HG02759 (cell line): ENCODE results near the gene MRPL4.
A peak's percentile ranks its signal among the peaks of the same experiment; 100 is the strongest.

Experiments used
- ATAC-seq: cut with Tn5 transposase; IDR thresholded peaks from one replicate; pipeline ENCODE4 v1.9.1; 2021; ENCODE audit warnings: mild to moderate bottlenecking, moderate library complexity; ENCODE audit not compliant: unreplicated experiment

Gene MRPL4

GRCh38 chr19:10251792-10252694 lies at the start of gene MRPL4:
Gene MRPL4, plus strand, starts transcription at chr19:10252214. Its CDS starts 40 bp downstream, at chr19:10252254.
- ATAC-seq, result peak; percentile 85

GRCh38 chr19:10203686-10204085 lies 48.3 kb upstream of the MRPL4 start:
- no peak for ATAC-seq

GRCh38 chr19:10205636-10206035 lies 46.4 kb upstream of the MRPL4 start:
- no peak for ATAC-seq

GRCh38 chr19:10206226-10206885 lies 45.7 kb upstream of the MRPL4 start:
- ATAC-seq, result no peak

- ATAC-seq, result no peak
Observed at GRCh38 chr19:10207026-10207425, 45.0 kb upstream of the MRPL4 start.

GRCh38 chr19:10209315-10209714 lies 42.7 kb upstream of the MRPL4 start:
- ATAC-seq, result no peak

- no peak for ATAC-seq
Observed at GRCh38 chr19:10211061-10211460, 41.0 kb upstream of the MRPL4 start.

DNA sequence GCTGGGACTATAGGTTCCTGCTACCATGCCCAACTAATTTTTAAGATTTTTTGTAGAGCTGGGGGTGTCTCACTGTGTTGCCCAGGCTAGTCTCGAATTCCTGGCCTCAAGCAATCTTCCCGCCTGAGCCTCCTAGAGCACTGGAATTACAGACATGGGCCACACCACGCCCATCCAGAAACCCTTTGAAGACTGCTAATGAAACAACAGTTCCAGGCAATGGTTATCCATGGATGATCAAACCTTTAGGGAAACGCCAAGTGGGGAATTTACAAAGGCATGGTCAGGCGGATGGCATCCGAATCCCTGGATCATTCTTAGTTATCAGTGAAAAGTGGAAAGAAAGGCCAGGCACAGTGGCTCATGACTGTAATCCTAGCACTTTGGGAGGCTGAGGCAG lies 40.3 kb upstream of the MRPL4 start:
- ATAC-seq, result no peak

- no peak for ATAC-seq
Observed at GRCh38 chr19:10214784-10215183, 37.2 kb upstream of the MRPL4 start.

GRCh38 chr19:10217085-10217484 lies 34.9 kb upstream of the MRPL4 start:
- ATAC-seq, result no peak

- no peak for ATAC-seq
Observed at GRCh38 chr19:10219678-10220077, 32.3 kb upstream of the MRPL4 start.

GRCh38 chr19:10220695-10221094 lies 31.3 kb upstream of the MRPL4 start:
- ATAC-seq, result no peak

DNA sequence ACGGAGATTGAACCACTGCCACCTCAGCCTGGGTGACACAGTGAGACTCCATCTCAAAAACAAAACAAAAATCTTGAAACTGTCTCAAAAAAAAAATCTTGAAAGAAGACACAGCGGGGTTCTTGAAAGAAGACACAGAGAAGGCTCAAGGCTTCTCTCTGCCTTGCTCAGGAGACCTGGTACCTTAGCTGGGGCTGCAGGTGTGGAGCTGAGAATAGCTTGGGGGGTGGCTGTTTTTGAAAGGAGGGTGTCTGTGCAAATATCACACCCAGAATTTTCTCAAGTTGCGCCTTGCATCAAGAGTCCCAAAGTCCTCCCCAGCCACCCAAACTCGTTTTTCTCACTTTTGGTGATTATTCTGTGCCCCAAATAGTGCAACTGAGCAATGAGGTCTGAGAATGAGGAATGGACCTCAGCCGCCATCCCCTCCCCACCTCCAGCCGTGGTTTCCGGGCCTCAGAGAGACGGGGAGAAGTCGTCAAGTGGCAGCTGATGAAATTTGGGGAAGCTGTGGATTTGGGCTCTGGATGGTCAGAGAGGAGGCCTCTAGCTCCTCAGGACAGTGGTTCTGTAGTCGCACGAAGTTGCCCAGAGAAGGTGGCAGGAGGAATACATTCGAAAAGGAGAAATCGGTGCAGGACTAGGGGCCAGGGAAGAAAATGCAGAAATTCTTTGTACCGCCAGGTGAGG lies 29.7 kb upstream of the MRPL4 start:
- ATAC-seq, result no peak

GRCh38 chr19:10223488-10224213 lies 28.4 kb upstream of the MRPL4 start:
- ATAC-seq, result no peak

DNA sequence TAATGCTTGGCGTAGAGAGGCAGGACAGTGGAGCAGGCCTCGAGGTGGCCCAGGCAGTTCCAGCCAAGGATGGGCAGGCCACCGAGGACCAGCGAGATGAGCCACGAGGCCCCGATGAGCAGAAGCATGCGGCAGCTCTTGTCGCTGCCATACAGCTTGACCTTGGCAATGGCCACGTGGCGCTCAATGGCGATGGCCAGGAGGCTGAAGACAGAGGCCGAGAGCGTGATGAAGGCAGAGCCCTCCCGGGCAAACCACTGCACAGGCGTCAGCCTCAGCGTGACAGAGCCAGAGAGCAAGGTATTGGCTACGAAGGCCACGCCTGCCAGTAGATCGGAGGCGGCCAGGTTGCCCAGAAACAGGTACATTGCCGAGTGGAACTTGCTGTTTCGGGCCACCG lies 27.7 kb upstream of the MRPL4 start:
- no peak for ATAC-seq

DNA sequence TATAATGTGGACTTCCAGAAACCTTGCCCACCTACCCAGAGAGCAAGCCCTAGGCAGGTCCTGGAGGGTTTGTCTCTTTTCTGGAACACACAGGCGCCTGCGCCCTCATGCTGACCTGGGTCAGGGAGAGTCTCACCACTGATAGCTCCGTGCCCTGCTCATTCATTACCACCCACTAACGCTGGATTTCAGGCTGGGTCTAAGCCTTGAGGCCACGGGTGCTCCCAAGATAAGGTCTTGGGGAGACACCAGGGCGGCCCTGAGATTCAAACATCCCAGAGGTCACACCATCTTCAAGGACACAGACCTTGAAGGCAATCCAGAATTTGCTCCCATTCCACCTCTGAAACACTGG lies 26.0 kb upstream of the MRPL4 start:
- ATAC-seq, result no peak

DNA sequence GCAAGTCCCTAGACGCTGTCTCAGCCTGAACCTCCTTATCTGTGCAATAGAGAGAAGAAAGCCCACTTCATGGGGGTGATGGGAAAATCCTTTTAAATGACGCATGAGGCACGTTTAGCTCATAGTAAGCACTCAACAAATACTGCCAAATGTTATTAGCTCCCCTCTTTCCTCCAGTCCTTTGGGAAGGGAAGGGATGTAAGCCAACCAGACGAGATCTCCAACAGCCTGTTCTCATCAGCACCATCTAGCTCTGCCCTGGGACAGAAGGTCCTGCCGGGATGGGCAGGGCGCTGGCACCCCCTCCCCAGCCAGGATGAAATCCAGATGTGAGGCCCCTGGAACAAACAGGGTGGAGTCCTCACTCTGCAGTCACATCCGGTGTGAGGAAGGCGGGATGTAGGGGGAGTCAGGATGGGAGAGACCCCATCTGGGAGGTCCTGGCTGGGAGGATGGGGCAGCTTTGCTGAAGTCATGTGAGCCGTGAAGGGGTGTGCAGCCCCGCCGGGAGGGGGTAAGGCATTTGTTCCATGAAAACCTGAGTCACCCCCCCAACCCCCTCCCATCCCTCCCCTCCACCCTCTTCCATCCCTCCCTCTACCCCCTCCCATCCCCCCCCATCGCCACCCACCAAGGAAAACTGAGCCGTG lies 25.5 kb upstream of the MRPL4 start:
- no peak for ATAC-seq

GRCh38 chr19:10227026-10227971 lies 24.7 kb upstream of the MRPL4 start:
- ATAC-seq, result no peak

DNA sequence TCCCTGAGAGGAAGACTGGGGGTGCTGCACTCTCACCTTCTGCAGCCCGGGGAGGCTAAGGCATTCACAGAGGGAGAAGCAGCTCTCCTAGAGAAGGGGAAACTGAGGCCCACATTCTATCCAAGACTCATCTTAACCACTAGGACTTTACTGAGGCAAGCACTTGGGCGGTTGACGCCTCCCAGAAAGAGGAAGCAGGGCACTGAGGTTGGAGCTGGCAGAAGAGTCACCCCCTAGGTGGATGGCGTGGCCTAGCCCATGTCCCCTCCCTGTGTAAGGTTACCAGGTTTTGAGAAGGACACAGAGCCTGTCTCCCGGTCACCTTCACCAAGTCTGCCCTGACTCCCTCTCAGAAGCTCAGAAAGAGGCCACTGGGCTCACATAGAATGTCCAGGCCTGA lies 23.6 kb upstream of the MRPL4 start:
- ATAC-seq, result no peak
